DMS114 treated with DMSO at 0.1 percent for 48 hours (cell line): ENCODE measurements around the gene GPR157.

Experiments
- DNase-seq: peaks from one replicate; lab custom pipeline; 2025; ENCODE audit not compliant: unreplicated experiment; lab: John Stamatoyannopoulos, UW

The GPR157 gene

GRCh38 chr1:9093581-9093980, 35.3 kb downstream of the GPR157 start:
- DNase-seq = no peak

GRCh38 chr1:9093091-9093490, 35.8 kb downstream of the GPR157 start:
- DNase-seq = no peak

- DNase-seq = no peak
Measured at GRCh38 chr1:9088807-9089206, 40.1 kb downstream of the GPR157 start.

GRCh38 chr1:9087411-9088125, 41.3 kb downstream of the GPR157 start:
- DNase-seq = no peak

- DNase-seq = no peak
Measured at GRCh38 chr1:9086796-9087195, 42.1 kb downstream of the GPR157 start.

- DNase-seq = no peak
Measured at GRCh38 chr1:9086045-9086444, 42.9 kb downstream of the GPR157 start.

GRCh38 chr1:9085306-9085940, 43.5 kb downstream of the GPR157 start:
- no peak for DNase-seq

- DNase-seq = no peak
Measured at GRCh38 chr1:9084906-9085305, 44.0 kb downstream of the GPR157 start.

- DNase-seq = no peak
Measured at GRCh38 chr1:9081473-9081872, 47.4 kb downstream of the GPR157 start.

GRCh38 chr1:9080705-9081291, 48.1 kb downstream of the GPR157 start:
- DNase-seq = no peak

- DNase-seq = no peak
Measured at GRCh38 chr1:9079988-9080704, 48.8 kb downstream of the GPR157 start.

- DNase-seq = no peak
Measured at GRCh38 chr1:9078752-9079500, 50.0 kb downstream of the GPR157 start.

GRCh38 chr1:9078015-9078751, 50.7 kb downstream of the GPR157 start:
- no peak for DNase-seq

- DNase-seq = no peak
Measured at GRCh38 chr1:9075022-9075421, 53.9 kb downstream of the GPR157 start.

GRCh38 chr1:9073143-9073542, 55.8 kb downstream of the GPR157 start:
- no peak for DNase-seq

- no peak for DNase-seq
Measured at GRCh38 chr1:9071554-9072235, 57.2 kb downstream of the GPR157 start.

GRCh38 chr1:9070486-9070885, 58.4 kb downstream of the GPR157 start:
- DNase-seq = no peak

GRCh38 chr1:9069326-9070100, 59.4 kb downstream of the GPR157 start, which contains the start of gene SLC2A5:
TSS of gene SLC2A5 (minus strand) at chr1:9069635. CDS start at chr1:9069536, 99 bp downstream.
- DNase-seq = no peak

GRCh38 chr1:9068981-9069325, 59.9 kb downstream of the GPR157 start:
- no peak for DNase-seq
